Ammon's horn (tissue), 1 donor: ENCODE results near the gene TRAF3IP1.
"Not testable (repeated sequence)": the region's sequence is repeated elsewhere in the genome, so short reads cannot be mapped to it uniquely, and the experiment has no call there.

Experiments
- DNase-seq: peaks from one replicate; pipeline ENCODE4 v3.0.0-alpha.2; 2016; ENCODE audit warnings: low spot score

TRAF3IP1 gene

GRCh38 chr2:238339814-238340213, 19.5 kb downstream of the TRAF3IP1 start:
- no peak for DNase-seq

DNA sequence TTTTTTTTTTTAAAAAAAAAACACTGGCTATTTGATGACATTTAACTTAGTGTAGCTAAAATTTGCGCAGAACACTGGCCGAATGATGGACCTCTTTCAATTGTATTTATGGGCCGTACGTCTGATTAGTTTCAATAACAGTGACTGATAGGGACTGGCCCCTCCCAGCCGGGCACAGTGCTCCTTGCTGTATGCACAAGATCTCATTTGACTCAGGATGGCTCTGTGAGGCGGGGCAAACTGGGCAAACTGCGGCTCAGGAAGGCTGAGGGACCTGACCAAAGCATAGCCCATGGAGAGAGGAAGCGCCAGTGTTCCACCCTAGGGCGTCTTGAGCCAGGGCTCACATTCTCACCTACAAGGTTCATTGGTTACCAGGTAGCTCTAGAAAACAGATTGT, 21.2 kb downstream of the TRAF3IP1 start:
- DNase-seq: no peak

GRCh38 chr2:238344035-238344434, 23.7 kb downstream of the TRAF3IP1 start:
- no peak for DNase-seq

- DNase-seq: no peak
These were observed 24.2 kb downstream of the TRAF3IP1 start for GRCh38 chr2:238344517-238344916.

DNA sequence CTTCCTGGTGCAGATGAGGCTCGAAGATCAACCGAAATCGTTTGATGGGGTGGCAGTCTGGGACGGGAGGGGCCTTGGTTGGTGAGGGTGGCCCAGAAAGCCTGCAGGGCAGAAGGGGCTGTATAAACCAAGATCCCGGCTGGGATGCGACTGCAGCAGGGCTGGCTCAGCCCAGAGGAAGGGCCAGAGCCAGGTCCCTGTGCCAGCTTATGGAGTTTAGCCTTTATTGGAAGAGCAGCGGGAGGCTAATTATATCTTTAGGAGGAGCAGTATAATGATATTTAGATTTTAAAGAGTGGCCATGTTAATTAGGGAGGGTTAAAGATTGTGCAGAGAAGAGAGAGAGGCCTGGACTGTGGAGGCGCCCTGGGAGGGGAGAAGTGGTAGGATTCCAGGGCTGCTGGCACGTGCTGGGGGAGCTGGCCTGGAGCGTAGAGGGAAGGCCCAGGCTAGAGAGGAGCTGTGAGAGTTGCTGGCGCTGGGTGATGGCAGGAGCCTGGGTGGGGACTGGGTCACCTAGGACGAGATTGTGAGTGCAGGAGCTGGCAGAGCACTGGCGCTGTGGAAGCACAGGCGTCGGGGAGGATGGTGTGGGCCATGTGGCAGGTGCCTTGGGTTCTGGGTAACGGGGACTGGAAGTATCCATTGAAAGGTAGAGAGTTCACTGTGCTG, 25.1 kb downstream of the TRAF3IP1 start:
- no peak for DNase-seq

- no peak for DNase-seq
These were observed 26.2 kb downstream of the TRAF3IP1 start for GRCh38 chr2:238346544-238346943.

- DNase-seq: no peak
These were observed 30.0 kb downstream of the TRAF3IP1 start for GRCh38 chr2:238350150-238350897.

DNA sequence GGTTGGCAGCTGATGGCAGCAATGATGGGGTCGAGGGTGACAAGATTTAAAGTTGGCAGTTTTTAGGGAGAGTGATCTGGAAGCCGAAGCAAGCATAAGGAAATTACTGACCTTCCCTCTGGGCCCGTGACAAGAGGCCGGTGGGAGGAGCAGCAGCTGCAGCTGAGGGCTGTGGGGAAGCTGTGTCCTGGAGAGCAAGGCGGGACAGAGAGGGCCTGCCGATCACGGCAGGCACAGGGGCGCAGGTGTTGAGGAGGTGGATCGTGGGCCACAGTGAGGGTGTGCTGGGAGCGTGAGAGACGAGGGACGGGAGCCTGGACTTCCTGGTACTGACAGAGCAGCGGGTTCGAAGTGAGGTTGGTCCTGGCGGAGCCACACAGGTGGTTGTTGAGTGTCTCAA, 31.0 kb downstream of the TRAF3IP1 start:
- no peak for DNase-seq

DNA sequence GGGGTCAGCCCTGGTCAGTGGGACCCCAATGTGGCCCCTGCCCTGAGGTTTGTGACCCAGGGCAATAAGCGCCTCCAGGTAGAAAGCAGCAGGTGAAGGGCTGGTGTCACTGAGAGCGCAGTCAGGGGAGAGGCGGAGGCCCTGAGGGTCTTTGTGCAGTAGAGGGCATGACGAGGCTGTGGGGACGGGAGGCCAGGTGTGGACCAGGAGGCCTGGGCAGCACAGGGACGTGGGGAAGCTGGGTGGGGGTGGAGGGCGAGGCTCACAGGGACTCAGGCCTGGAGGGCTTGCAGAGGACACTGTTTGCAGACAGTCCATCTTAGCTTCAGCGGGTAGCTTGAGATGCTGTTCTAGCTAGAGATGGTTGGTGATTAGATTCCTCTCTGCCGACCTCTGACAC, 32.0 kb downstream of the TRAF3IP1 start:
- no peak for DNase-seq

DNA sequence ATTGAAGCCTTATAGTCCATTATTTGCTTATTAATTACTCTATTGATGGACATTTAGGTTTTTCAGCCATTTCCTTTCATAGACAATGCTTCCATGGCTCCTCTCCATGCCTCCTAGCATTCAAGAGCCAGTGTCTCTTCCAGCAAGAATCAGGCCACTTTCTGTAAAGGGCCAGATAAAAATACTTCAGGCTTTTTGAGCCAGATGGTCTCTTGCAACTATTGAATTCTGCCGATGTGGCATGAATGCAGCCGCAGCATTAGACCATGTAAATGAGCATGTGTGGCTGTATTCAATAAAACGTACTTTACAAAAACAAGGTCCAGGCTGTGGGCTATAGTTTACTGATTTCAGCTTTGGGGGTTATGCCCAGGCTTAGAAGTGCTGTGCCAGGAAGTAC, 38.5 kb downstream of the TRAF3IP1 start:
- DNase-seq: no peak

DNA sequence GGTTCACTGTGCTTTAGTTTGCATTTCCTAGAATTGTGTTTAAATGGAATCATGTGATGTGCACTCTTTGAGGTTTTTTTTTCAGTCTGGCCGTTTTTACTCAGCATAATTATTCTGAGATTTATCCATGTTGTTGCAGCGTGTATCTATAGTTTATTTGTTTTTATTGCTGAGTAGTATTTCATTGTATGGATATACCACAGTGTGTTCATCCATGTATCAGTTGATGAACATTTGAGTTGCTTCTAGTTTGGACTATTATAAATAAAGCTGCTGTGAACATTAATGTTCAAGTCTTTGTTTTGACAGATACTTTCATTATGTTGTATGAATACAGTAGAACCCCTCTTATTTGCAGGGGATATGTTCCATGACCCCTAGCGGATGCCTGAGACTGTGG, 39.1 kb downstream of the TRAF3IP1 start:
- no peak for DNase-seq

DNA sequence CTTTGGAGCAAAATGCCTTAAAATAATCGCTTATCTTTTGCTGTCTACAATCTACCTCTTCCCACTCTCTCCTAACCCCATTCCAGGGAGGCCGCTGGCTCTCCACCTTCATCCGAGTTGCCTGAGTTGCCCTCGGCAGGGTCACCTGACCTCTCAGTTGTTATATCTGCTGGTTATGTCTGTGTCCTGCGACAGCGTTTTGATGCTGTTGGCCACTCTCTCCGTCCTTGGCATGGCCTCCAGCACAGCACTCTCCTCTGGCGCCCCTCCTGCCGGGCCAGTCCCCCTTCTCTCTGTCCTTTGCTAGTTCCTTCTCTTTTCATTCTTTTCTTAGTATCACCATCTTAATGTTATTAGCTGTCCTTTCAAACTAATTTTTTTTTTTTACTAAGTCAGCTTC, 41.6 kb downstream of the TRAF3IP1 start:
- no peak for DNase-seq

DNA sequence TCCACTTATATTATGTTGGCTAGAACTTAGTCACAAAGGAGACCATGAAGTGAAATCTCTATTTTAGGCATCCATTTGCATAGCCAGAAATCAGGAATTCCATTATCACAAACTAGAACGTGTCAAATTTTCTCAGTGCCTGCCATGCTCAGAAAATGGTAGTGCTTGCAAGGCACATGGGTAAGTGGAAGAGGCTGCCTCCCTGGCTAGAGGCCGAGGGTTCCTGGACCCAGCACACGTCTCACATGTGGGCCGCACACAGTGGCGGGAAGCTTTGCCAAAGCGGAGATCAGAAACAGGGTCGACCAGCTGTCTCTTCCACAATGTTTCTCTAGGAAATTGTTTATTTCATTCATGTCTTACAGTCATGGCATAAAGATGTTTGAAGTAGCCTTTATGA, 42.3 kb downstream of the TRAF3IP1 start:
- no peak for DNase-seq

DNA sequence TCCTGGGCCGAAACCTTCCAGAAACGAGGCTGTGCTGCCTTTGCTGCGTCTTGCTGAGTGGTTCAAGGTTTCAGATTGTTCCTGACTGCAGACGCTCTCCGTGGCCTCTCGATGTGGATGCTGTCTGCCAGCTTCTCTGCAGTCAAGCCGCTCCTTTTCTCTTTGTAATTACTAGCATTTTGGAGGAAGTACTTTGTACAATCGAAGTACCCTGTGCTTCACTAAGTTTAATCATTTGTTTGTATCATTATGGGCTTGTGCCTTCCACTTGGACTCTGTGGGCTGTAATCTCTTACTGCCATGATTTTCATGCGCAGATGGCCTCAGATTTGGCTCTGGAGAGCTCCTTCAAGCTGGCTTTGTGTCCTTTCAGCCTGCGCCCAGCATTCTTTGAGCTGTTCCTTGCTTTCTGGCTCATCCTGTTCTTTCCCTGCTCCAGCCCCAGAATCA, 49.3 kb downstream of the TRAF3IP1 start:
- no peak for DNase-seq

- no peak for DNase-seq
These were observed 49.9 kb downstream of the TRAF3IP1 start for GRCh38 chr2:238370094-238370822.

GRCh38 chr2:238370823-238371372, 50.6 kb downstream of the TRAF3IP1 start:
- DNase-seq: peak; percentile 65

GRCh38 chr2:238372277-238372676, 52.0 kb downstream of the TRAF3IP1 start:
- DNase-seq: not testable (repeated sequence)

DNA sequence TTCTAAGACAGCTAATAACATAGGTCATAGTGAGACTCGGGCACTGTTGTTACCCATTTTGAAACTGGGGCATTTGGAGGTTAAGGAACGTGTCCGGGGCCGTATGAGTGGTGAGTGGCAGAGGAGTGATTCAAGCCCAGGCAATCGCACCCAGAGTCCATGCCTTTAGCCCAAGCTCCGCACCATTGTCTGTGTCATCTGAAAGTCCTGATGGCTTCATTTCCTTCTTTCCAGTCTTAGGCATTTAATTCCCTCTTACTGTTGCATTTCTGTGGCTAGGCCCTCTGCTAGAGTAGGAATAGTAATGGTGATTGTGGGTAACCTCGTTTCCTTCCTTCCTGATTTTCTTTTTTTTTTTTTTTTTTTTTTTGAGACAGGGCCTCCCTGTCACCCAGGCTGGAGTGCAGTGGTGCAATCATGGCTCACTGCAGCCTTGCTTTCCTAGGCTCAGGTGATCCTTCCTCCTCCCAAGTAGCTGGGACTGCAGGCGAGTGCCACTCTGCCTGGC, 56.6 kb downstream of the TRAF3IP1 start:
- no peak for DNase-seq

GRCh38 chr2:238378230-238379095, 58.1 kb downstream of the TRAF3IP1 start:
- no peak for DNase-seq

DNA sequence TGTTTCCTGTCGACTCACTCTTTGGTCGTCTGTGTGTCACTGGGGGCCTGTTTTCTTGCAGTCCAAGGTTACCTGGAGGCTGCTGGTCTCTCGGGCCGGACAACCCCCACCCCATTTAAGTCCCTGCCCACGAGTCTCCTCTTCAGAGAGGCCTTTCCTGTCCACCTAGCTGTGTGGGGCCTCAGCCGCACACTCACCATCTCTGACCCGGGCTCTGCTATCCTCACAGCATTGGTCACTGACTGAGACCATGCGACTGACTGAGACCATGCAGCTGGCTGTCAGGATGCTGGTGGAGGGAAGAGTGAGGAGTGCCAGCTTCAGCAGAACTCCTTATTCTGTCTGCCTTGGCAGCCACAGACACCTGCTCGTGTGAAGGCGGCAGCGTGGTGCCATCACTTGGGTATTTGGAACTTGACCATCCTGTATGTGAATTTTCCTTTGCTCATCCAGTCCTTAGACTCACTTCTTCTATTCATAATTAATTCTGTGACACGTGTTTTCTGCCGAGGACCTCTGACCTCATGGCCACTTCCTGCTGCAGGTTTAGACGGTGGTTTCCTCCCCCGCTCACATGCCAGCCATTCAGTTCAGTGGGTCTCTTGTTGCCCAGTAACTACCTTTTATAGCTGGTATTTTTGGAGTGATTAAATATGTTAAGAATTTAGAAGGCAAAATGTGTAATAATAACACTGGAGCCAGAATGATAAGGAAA, 58.9 kb downstream of the TRAF3IP1 start:
- no peak for DNase-seq

GRCh38 chr2:238380336-238380735, 60.0 kb downstream of the TRAF3IP1 start:
- DNase-seq: no peak
